ENCODE results near the gene FAM219B. TPM values are rescaled to one million over a fixed set of nuclear protein-coding genes. Genes with fewer than 3 reads are reported as not detected.

FAM219B gene
- 71.1 and 78.1 TPM in 2 replicates for total RNA-seq (2013; cell fraction: nucleolus; rRNA removed)
- 37.1 and 39.5 TPM in 2 replicates for total RNA-seq (2014; rRNA removed)
- 23.7 and 26.4 TPM in 2 replicates for total RNA-seq (2014; rRNA removed; fragmentation: Illumina TruSeq; extraction: Trizol)
- 41.6 and 53.2 TPM in 2 replicates for total RNA-seq (2021)
- 68.3 TPM for polyA plus RNA-seq (2011; ENCODE audit: low read depth)
- 32.3 and 40.9 TPM in 2 replicates for polyA plus RNA-seq (2011; rRNA removed)
- 39.2 and 40.6 TPM in 2 replicates for polyA plus RNA-seq (2011; cell fraction: cytosol; rRNA removed)
- 135 and 193 TPM in 2 replicates for polyA plus RNA-seq (2011; cell fraction: nucleus; rRNA removed)
- polyA plus RNA-seq (2012) = 23.5 and 35.7 TPM in 2 replicates
- polyA plus RNA-seq (2014; fragmentation: Illumina TruSeq; extraction: Trizol) = 30.5 and 41.6 TPM in 2 replicates
- polyA plus RNA-seq (2014; fragmentation: Nextera tagmentation; extraction: Ambion mirVana) = 1 to 10 TPM; 7.6 to 8.9 TPM
- polyA plus RNA-seq (2014; rRNA removed) = 43.2 and 46.6 TPM in 2 replicates
- 10 to 100 TPM; 24.2 to 28.2 TPM for polyA plus RNA-seq (2016; fragmentation: Nextera tagmentation; extraction: Ambion mirVana)
- 21.2 and 29.3 TPM in 2 replicates for polyA minus RNA-seq (2011; rRNA and poly(A)+ RNA removed)
- polyA minus RNA-seq (2011; cell fraction: cytosol; rRNA and poly(A)+ RNA removed) = 9.9 and 10.2 TPM in 2 replicates
- 20.4 and 25.0 TPM in 2 replicates for polyA minus RNA-seq (2011; cell fraction: nucleus; rRNA and poly(A)+ RNA removed)
- Bru-seq, nascent RNA = percentile 81 among the genes with signal in this experiment
- BruChase-seq, experiment 1, labeled RNA remaining after a 6-hour chase = percentile 80 among the genes with signal in this experiment
- BruChase-seq, experiment 2, labeled RNA remaining after a 2-hour chase = percentile 82 among the genes with signal in this experiment
- long read RNA-seq, experiment 1, partial matches to known transcripts = 0 of 3 reads
- long read RNA-seq, experiment 1, other reads (novel, unspliced or antisense) = 1 of 3 reads
- long read RNA-seq, experiment 2, partial matches to known transcripts = 2 of 9 reads
- long read RNA-seq, experiment 2, other reads (novel, unspliced or antisense) = 5 of 9 reads

GRCh38 chr15:74906450-74907162 is at the start of gene FAM219B:
Gene FAM219B (minus strand): TSS chr15:74906851. CDS start chr15:74906800, 51 bp downstream.
- H3K9ac ChIP-seq (ENCODE audit: control insufficient read depth, insufficient read depth, low read length) = peak within 1 kb of the TSS; percentile 83
- intact Hi-C loops (cut with micrococcal nuclease; ENCODE audit: unreplicated experiment) = no loop called here
- peaks cover 15% of the 10 kb centered on the region for H3K79me2 ChIP-seq (ENCODE audit: control insufficient read depth, insufficient read depth, low read length)
- ChIA-PET RAD21 (ENCODE audit: unreplicated experiment) (interaction anchor here (0.6 to 3.5 kb wide), 13 partner anchors 10 to 136 kb away, joined by 3 to 26 read pairs (median 5); partner anchors contain the start of gene ULK3), CTCF (interaction anchor here (0.6 to 6.4 kb wide), 19 partner anchors 9 to 274 kb away, joined by 3 to 32 read pairs (median 4); no protein-coding TSS in a partner anchor), POLR2A (interaction anchor here (0.5 to 1.7 kb wide), 19 partner anchors 10 to 545 kb away, joined by 3 to 9 read pairs (median 4); partner anchors contain the start of gene SIN3A), SMC1A (ENCODE audit: uncharacterized antibody, unreplicated experiment) (interaction anchor here (1.0 to 2.5 kb wide), 10 partner anchors 17 to 126 kb away, joined by 3 to 14 read pairs (median 4); partner anchors contain the start of gene MPI)
- in situ Hi-C loops (cut with MboI) = no loop called here
- H3K4me3 ChIP-seq = peak within 1 kb of the TSS; percentile 97
- under 1% methylated on average over 74 of the region's 74 CpGs for WGBS (ENCODE audit: insufficient coverage, insufficient replicate concordance, low lambda C conversion rate, missing lambda C conversion rate)
- H4K20me1 ChIP-seq (ENCODE audit: control insufficient read depth, insufficient read depth) = no peaks in the 10 kb centered on the region
- peaks cover 6 to 17% of the 10 kb centered on the region in 2 experiments; a peak in 3 of 4 replicates for H3K36me3 ChIP-seq (ENCODE audit: control insufficient read depth in 2 of 2, insufficient read depth in 2 of 2, low read length in 1 of 2)
- FAIRE-seq (peak; percentile 68), DNase-seq (ENCODE audit: low read depth, low spot score) (peak; percentile 47), ATAC-seq (peak; percentile 98)
- H2AFZ ChIP-seq (ENCODE audit: control insufficient read depth, low read depth, low read length) = peak within 1 kb of the TSS; percentile 97
- peaks cover 6% of the 10 kb centered on the region for H3K4me1 ChIP-seq (ENCODE audit: control insufficient read depth, insufficient read depth, low read length)
- H3K27me3 ChIP-seq (replicated peaks in 1 of 2; ENCODE audit: control insufficient read depth in 2 of 2, insufficient read depth in 2 of 2, low read length in 1 of 2) = no peaks in the 10 kb centered on the region
- H3K9me3 ChIP-seq (replicated peaks; ENCODE audit: control insufficient read depth, insufficient read depth, low read length) = no peaks in the 10 kb centered on the region
- no TSS peak for BruUV-seq (replicated peaks)
- H3K27ac ChIP-seq (ENCODE audit: control insufficient read depth, insufficient read depth) = peak within 1 kb of the TSS; percentile 76
- peak within 1 kb of the TSS; percentile 73 for H3K4me2 ChIP-seq (ENCODE audit: control insufficient read depth, insufficient read depth)
- TF ChIP-seq MEF2A (IDR thresholded peaks at IDR 0.05; ENCODE audit: insufficient read depth, low read depth, low read length) = no peak
- TF ChIP-seq PAX8 (IDR thresholded peaks at IDR 0.05) = no peak
- TF ChIP-seq PBX3 (IDR thresholded peaks at IDR 0.05; ENCODE audit: insufficient replicate concordance, low read depth, low read length) = peak; percentile 21
- peak; percentile 96 for TF ChIP-seq YY1 (IDR thresholded peaks at IDR 0.05; ENCODE audit: low read depth, low read length)
- peak; percentile 62; the same call in 1 of the 2 replicates for TF ChIP-seq ZBTB40 (IDR thresholded peaks at IDR 0.05; ENCODE audit: borderline replicate concordance)
- TF ChIP-seq RUNX3 (IDR thresholded peaks at IDR 0.05; ENCODE audit: low read length) = peak; percentile 68
- TF ChIP-seq PAX5 (IDR thresholded peaks at IDR 0.05; ENCODE audit: borderline replicate concordance, low read depth, low read length) = peak; percentile 12; the same call in 1 of the 2 replicates
- peak; percentile 65; the same call in 1 of the 2 replicates for TF ChIP-seq SIN3A (IDR thresholded peaks at IDR 0.05; ENCODE audit: low read depth, low read length)
- TF ChIP-seq FOXK2 (IDR thresholded peaks at IDR 0.05) = no peak
- peak; percentile 88 for TF ChIP-seq MLLT1 (IDR thresholded peaks at IDR 0.05)
- TF ChIP-seq RAD21 (IDR thresholded peaks at IDR 0.05; ENCODE audit: insufficient read depth, low read depth, low read length) = no peak
- peak; percentile 66 for TF ChIP-seq TAF1 (IDR thresholded peaks at IDR 0.05; ENCODE audit: borderline replicate concordance, low read depth, low read length)

Data from GM12878 (cell line).